ENCODE data around the gene UBN2. TPM values are rescaled to one million over a fixed set of nuclear protein-coding genes. Genes with fewer than 3 reads are reported as not detected.

Gene UBN2
- total RNA-seq, 1 experiment from 2014 or later, result 14.8 TPM

DNA sequence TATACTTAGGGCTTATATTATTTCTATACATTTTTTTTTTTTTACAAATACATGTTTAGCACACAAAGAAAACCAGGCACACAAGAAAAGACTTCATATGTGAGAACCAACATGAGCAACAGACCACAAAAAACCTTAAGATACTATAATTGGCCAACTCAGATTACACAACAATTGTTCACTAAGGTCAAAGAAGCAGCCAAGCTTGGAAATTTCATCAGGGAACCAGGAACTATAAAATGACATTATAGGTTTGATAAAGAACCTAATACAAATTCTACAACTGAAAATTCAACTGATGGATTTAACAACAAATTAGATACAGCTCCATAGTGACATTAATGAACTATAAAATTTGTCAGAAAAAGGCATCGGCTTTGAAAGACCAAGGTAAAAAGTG lies 124.3 kb downstream of the UBN2 start (continued):
- TF ChIP-seq POLR2AphosphoS5 (IDR thresholded peaks at IDR 0.05; ENCODE audit: low read depth, low read length), result no peak
- TF ChIP-seq ZFX (IDR thresholded peaks at IDR 0.05), result no peak
- TF ChIP-seq, protein P1, sequence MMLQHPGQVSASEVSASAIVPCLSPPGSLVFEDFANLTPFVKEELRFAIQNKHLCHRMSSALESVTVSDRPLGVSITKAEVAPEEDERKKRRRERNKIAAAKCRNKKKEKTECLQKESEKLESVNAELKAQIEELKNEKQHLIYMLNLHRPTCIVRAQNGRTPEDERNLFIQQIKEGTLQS (IDR thresholded peaks at IDR 0.05), result no peak
- TF ChIP-seq SRF (IDR thresholded peaks at IDR 0.05; ENCODE audit: low read depth), result no peak

Other genes with a start within 250 kb of the UBN2 start
- 3.9 TPM for gene KIAA1549, start 249.8 kb upstream of the UBN2 start, total RNA-seq (2021; ENCODE audit: unreplicated experiment)
- 11.8 TPM for gene ZC3HAV1L, start 195.2 kb upstream of the UBN2 start, total RNA-seq (2021; ENCODE audit: unreplicated experiment)
- 23.7 TPM for gene ZC3HAV1, start 121.5 kb upstream of the UBN2 start, total RNA-seq (2021; ENCODE audit: unreplicated experiment)
- 19.4 TPM for gene FMC1, start 110.1 kb downstream of the UBN2 start, total RNA-seq (2021; ENCODE audit: unreplicated experiment)
- gene LUC7L2, start 128.7 kb downstream of the UBN2 start, total RNA-seq (2021; ENCODE audit: unreplicated experiment), result 98.8 TPM